CD14-positive monocyte (primary cell): ENCODE results near the gene SGTB. TPM values are rescaled to one million over a fixed set of nuclear protein-coding genes. Genes with fewer than 3 reads are reported as not detected.
"Not testable (repeated sequence)": the region's sequence is repeated elsewhere in the genome, so short reads cannot be mapped to it uniquely, and the experiment has no call there.

ENCODE experiments used
- DNase-seq, 3 donors: peaks; one replicate each; pipeline ENCODE4 v3.0.0-alpha.2; 2011 to 2022
- H2AFZ ChIP-seq: 2 replicates; pipeline ENCODE4 v1.6.0; 2012; ENCODE audit warnings: mild to moderate bottlenecking, low read depth, low read length, inconsistent platforms; ENCODE audit not compliant: insufficient read depth, poor library complexity, severe bottlenecking
- H3K27ac ChIP-seq, 2 donors: 1 replicate in 1 of 2; 2 replicates in 1 of 2; pipeline ENCODE4 v1.5.1; 2012 to 2013; ENCODE audit warnings: low read length in 2 of 2, control low read depth in 1 of 2, inconsistent platforms in 1 of 2, low read depth in 1 of 2, mild to moderate bottlenecking in 1 of 2
- H3K27me3 ChIP-seq, 2 donors: one replicate each; pipeline versions ENCODE4 v1.6.0 to v1.6.1; 2011 to 2013; ENCODE audit warnings: low read length in 2 of 2; ENCODE audit not compliant: control insufficient read depth in 2 of 2, insufficient read depth in 2 of 2
- H3K36me3 ChIP-seq, 2 donors: replicated peaks in 1 of 2; 1 replicate in 1 of 2; 2 replicates in 1 of 2; pipeline versions ENCODE4 v1.5.1 to v1.6.1; 2012 to 2013; ENCODE audit warnings: low read length in 2 of 2, control low read depth in 1 of 2, inconsistent platforms in 1 of 2, mild to moderate bottlenecking in 1 of 2; ENCODE audit not compliant: insufficient read depth in 2 of 2, control insufficient read depth in 1 of 2
- H3K4me1 ChIP-seq, 2 donors: 1 replicate in 1 of 2; 2 replicates in 1 of 2; pipeline versions ENCODE4 v1.5.1 to v1.6.1; 2012 to 2013; ENCODE audit warnings: low read length in 2 of 2, control low read depth in 1 of 2, inconsistent platforms in 1 of 2, mild to moderate bottlenecking in 1 of 2, moderate library complexity in 1 of 2; ENCODE audit not compliant: insufficient read depth in 2 of 2, control insufficient read depth in 1 of 2
- H3K4me2 ChIP-seq: replicated peaks from 2 replicates; pipeline ENCODE3; 2012; ENCODE audit warnings: low read length, moderate library complexity, mild to moderate bottlenecking; ENCODE audit not compliant: poor library complexity, severe bottlenecking; ENCODE audit errors: extremely low read depth
- H3K4me3 ChIP-seq, 3 experiments: fragments of 200-600 bp in 1 of 3; sonication (generic) in 1 of 3; replicated peaks in 1 of 3; 1 replicate in 2 of 3; 2 replicates in 1 of 3; pipeline ENCODE4 v1.5.1; 2011 to 2013; ENCODE audit warnings: low read length in 3 of 3, mild to moderate bottlenecking in 3 of 3, control low read depth in 2 of 3, low read depth in 2 of 3, inconsistent platforms in 1 of 3, moderate library complexity in 1 of 3
- H3K79me2 ChIP-seq: 2 replicates; pipeline ENCODE4 v1.6.0; 2012; ENCODE audit warnings: mild to moderate bottlenecking, control low read depth, inconsistent platforms, low read length, moderate library complexity; ENCODE audit not compliant: insufficient read depth
- H3K9ac ChIP-seq: 2 replicates; pipeline ENCODE4 v1.6.0; 2017; ENCODE audit warnings: low read length, mild to moderate bottlenecking; ENCODE audit not compliant: insufficient read depth, poor library complexity, severe bottlenecking
- H3K9me3 ChIP-seq, 2 donors: replicated peaks in 1 of 2; 1 replicate in 1 of 2; 2 replicates in 1 of 2; pipeline versions ENCODE4 v1.5.1 to v1.6.1; 2012 to 2013; ENCODE audit warnings: low read length in 2 of 2, control low read depth in 1 of 2; ENCODE audit not compliant: control insufficient read depth in 1 of 2, insufficient read depth in 1 of 2
- H4K20me1 ChIP-seq: 2 replicates; pipeline ENCODE4 v1.6.0; 2012; ENCODE audit warnings: mild to moderate bottlenecking, low read length, control low read depth, moderate library complexity; ENCODE audit not compliant: insufficient read depth
- H3K27ac Mint-ChIP-seq, 7 donors: one replicate each; pipeline ENCODE4 v1.8.0; 2020; ENCODE audit warnings: mild to moderate bottlenecking in 7 of 7, mixed read lengths in 7 of 7, moderate library complexity in 6 of 7, inconsistent platforms in 2 of 7
- H3K27me3 Mint-ChIP-seq, 3 donors: one replicate each; pipeline ENCODE4 v1.8.0; 2021 to 2022; ENCODE audit warnings: low read depth in 3 of 3, mild to moderate bottlenecking in 3 of 3, mixed read lengths in 3 of 3, moderate library complexity in 3 of 3, inconsistent platforms in 1 of 3
- H3K36me3 Mint-ChIP-seq, 2 donors: one replicate each; pipeline ENCODE4 v1.8.0; 2020; ENCODE audit warnings: mixed read lengths in 2 of 2, inconsistent platforms in 1 of 2, mild to moderate bottlenecking in 1 of 2
- H3K4me1 Mint-ChIP-seq: one replicate; pipeline ENCODE4 v1.8.0; 2020; ENCODE audit warnings: mild to moderate bottlenecking, mixed read lengths
- H3K4me3 Mint-ChIP-seq, 2 donors: one replicate each; pipeline ENCODE4 v1.8.0; 2020; ENCODE audit warnings: mild to moderate bottlenecking in 2 of 2, mixed read lengths in 2 of 2, moderate library complexity in 1 of 2
- H3K9me3 Mint-ChIP-seq, 7 donors: one replicate each; pipeline ENCODE4 v1.8.0; 2020 to 2022; ENCODE audit warnings: mixed read lengths in 7 of 7, mild to moderate bottlenecking in 6 of 7, moderate library complexity in 6 of 7, inconsistent platforms in 2 of 7
- WGBS: methylation state at CpG from one replicate; pipeline ENCODE4 v1.1.5; 2013; ENCODE audit warnings: missing lambda C conversion rate; ENCODE audit not compliant: insufficient coverage; 5-methylcytosine and 5-hydroxymethylcytosine counted together
- intact Hi-C, 2 donors: fragments of 100-400 bp; cut with micrococcal nuclease; formaldehyde crosslinking; loops; one replicate each; pipeline versions ENCODE4 v1.15.0 to v1.15.1; 2023
- polyA plus RNA-seq, 3 donors: library from polyadenylated mRNA; depleted of rRNA in 1 of 3; unstranded in 2 of 3; stranded (reverse) in 1 of 3; fragments of 300-500 nt in 2 of 3; fragments of >200 nt in 1 of 3; fragmentation: Illumina TruSeq in 2 of 3; gene quantifications; 1 replicate in 2 of 3; 2 replicates in 1 of 3; pipeline ENCODE4 v1.2.3, GENCODE V29; 2012 to 2021
- TF ChIP-seq, protein P1 (sequence below): fragments of 200-600 bp; IDR thresholded peaks from one replicate; pipeline ENCODE4 v1.8.0; 2022; ENCODE audit warnings: antibody characterized with exemption, mild to moderate bottlenecking

Gene SGTB
- polyA plus RNA-seq, 3 donors = 7.4 to 16.5 (median 7.6) TPM

GRCh38 chr5:65734921-65735320, 13.0 kb upstream of the SGTB start:
- no CpG with 5 or more reads among the region's 1 CpG for WGBS
- peak; percentile 60 to 87 (median 61) for DNase-seq
- H3K36me3 Mint-ChIP-seq = peaks cover 2 to 3% of the 10 kb centered on the region in 2 donors
- Histone ChIP-seq H3K79me2 (peaks cover 69% of the 10 kb centered on the region), H3K9me3 (no peaks in the 10 kb centered on the region), H3K27me3 (no peaks in the 10 kb centered on the region), H2AFZ (no peak overlapping the region), H3K4me1 (peaks cover 51 to 56% of the 10 kb centered on the region in 2 donors), H3K9ac (no peak overlapping the region), H3K27ac (peak overlapping the region in 1 of 2 donors; percentile 86), H3K4me2 (peak overlapping the region; percentile 11), H3K36me3 (no peaks in the 10 kb centered on the region), H3K4me3 (no peak overlapping the region), H4K20me1 (no peaks in the 10 kb centered on the region)
- no peak overlapping the region for H3K4me3 Mint-ChIP-seq
- H3K4me1 Mint-ChIP-seq = peaks cover 63% of the 10 kb centered on the region
- peaks cover 0 to 1% (median 0%) of the 10 kb centered on the region in 3 donors for H3K27me3 Mint-ChIP-seq
- intact Hi-C loops = no loop called here
- H3K27ac Mint-ChIP-seq = peak overlapping the region; percentile 64 to 93 (median 81)
- TF ChIP-seq, protein P1, sequence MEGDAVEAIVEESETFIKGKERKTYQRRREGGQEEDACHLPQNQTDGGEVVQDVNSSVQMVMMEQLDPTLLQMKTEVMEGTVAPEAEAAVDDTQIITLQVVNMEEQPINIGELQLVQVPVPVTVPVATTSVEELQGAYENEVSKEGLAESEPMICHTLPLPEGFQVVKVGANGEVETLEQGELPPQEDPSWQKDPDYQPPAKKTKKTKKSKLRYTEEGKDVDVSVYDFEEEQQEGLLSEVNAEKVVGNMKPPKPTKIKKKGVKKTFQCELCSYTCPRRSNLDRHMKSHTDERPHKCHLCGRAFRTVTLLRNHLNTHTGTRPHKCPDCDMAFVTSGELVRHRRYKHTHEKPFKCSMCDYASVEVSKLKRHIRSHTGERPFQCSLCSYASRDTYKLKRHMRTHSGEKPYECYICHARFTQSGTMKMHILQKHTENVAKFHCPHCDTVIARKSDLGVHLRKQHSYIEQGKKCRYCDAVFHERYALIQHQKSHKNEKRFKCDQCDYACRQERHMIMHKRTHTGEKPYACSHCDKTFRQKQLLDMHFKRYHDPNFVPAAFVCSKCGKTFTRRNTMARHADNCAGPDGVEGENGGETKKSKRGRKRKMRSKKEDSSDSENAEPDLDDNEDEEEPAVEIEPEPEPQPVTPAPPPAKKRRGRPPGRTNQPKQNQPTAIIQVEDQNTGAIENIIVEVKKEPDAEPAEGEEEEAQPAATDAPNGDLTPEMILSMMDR = no peak
- peaks cover 0 to 5% (median 2%) of the 10 kb centered on the region in 7 donors for H3K9me3 Mint-ChIP-seq

DNA sequence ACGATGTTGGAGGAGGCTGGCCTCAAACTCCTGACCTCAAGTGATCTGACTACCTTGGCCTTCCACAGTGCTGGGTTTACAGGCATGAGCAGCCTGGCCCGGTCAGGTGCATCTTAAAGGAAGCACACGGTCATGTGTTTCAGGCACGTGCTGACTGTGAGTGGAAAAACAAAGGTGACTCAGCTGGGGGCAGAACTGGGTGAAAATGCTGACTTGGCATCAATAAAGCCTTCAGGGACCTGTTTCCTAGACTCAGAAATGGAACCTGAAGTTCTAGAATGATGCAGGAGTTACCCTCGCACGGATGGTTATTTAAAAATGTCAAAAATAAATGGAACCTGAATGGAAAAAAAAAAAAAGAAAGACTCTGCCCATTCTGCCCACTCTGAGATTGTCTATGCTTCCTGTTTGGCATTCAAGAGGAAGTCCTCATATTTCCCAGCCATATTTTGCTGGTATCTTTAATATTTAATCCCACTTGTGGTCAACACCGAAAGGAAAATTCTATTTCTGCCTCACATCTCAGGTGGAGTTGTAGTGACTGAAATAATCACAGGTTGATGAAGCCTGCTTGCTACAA, 12.4 kb upstream of the SGTB start:
- H3K27ac ChIP-seq = peak overlapping the region; percentile 64 to 86
- H2AFZ ChIP-seq, H4K20me1 ChIP-seq, H3K36me3 ChIP-seq, H3K27me3 Mint-ChIP-seq, H3K4me3 ChIP-seq, H3K27me3 ChIP-seq, H3K36me3 Mint-ChIP-seq, intact Hi-C loops, H3K9ac ChIP-seq, H3K9me3 Mint-ChIP-seq, H3K9me3 ChIP-seq, H3K4me3 Mint-ChIP-seq: not testable (repeated sequence)
- H3K4me1 ChIP-seq = peaks cover 51 to 56% of the 10 kb centered on the region in 2 donors
- no CpG with 5 or more reads among the region's 7 CpGs for WGBS
- H3K4me2 ChIP-seq = peak overlapping the region; percentile 11
- peaks cover 69% of the 10 kb centered on the region for H3K79me2 ChIP-seq
- H3K4me1 Mint-ChIP-seq = peaks cover 64% of the 10 kb centered on the region
- peak overlapping the region; percentile 70 to 93 (median 86) for H3K27ac Mint-ChIP-seq
- peak; percentile 15 to 66 (median 29) for DNase-seq

GRCh38 chr5:65732046-65732445, 10.1 kb upstream of the SGTB start:
- H3K36me3 ChIP-seq, H3K27me3 ChIP-seq, H3K36me3 Mint-ChIP-seq, H3K9me3 Mint-ChIP-seq, intact Hi-C loops, H3K9me3 ChIP-seq, H4K20me1 ChIP-seq, H3K27me3 Mint-ChIP-seq: not testable (repeated sequence)
- no CpG with 5 or more reads among the region's 3 CpGs for WGBS
- Histone ChIP-seq H3K9ac (peak overlapping the region; percentile 44), H3K4me2 (peak overlapping the region; percentile 54), H3K27ac (peak overlapping the region; percentile 82 to 91), H3K4me3 (peak overlapping the region; percentile 14 to 56 (median 22)), H3K79me2 (peaks cover 70% of the 10 kb centered on the region), H2AFZ (peak overlapping the region; percentile 18), H3K4me1 (peaks cover 58 to 65% of the 10 kb centered on the region in 2 donors)
- Mint-ChIP-seq H3K4me1 (peaks cover 66% of the 10 kb centered on the region), H3K27ac (peak overlapping the region; percentile 93 to 98 (median 96)), H3K4me3 (peak overlapping the region; percentile 62 to 81)
- DNase-seq = peak; percentile 57 to 88 (median 66)
